PC-3 (cell line): ENCODE results near the gene UBE2L3. TPM values are rescaled to one million over a fixed set of nuclear protein-coding genes. Genes with fewer than 3 reads are reported as not detected.

Source experiments
- ATAC-seq: fragments of 200-7000 bp; cut with Tn5 transposase; 2 replicates; pipeline ENCODE4 v1.9.1; 2020; ENCODE audit warnings: mild to moderate bottlenecking, moderate library complexity
- BruUV-seq: library from RNA; stranded (reverse); fragments of 400-500 nt; replicated peaks from 2 replicates; lab custom pipeline; 2021; lab: Mats Ljungman, UMichigan
- CTCF ChIA-PET: fragments of 300-600 bp; sonication (Branson Sonifier 250); formaldehyde crosslinking; loops from one replicate; lab custom pipeline; 2022; ENCODE audit warnings: antibody characterized with exemption; lab: Charles Lee
- POLR2A ChIA-PET: fragments of 300-600 bp; sonication (Branson Sonifier 250); formaldehyde crosslinking; loops from one replicate; lab custom pipeline; 2022; ENCODE audit warnings: antibody characterized with exemption; ENCODE audit not compliant: unreplicated experiment; lab: Charles Lee
- DNase-seq: peaks from one replicate; pipeline ENCODE4 v3.0.0-alpha.2; 2015
- H2AFZ ChIP-seq: fragments of 300-600 bp; sonication (generic); 2 replicates; pipeline ENCODE4 v1.6.0; 2016; ENCODE audit warnings: antibody characterized with exemption, low read length
- H3F3A ChIP-seq: fragments of 300-600 bp; sonication (generic); one replicate; pipeline ENCODE4 v1.6.0; 2017; ENCODE audit warnings: antibody characterized with exemption, low read length, control low read depth, mild to moderate bottlenecking; ENCODE audit not compliant: unreplicated experiment
- H3K27ac ChIP-seq: fragments of 300-600 bp; sonication (generic); 2 replicates; pipeline ENCODE4 v1.5.1; 2016; ENCODE audit warnings: mild to moderate bottlenecking, low read length
- H3K27me3 ChIP-seq: fragments of 300-600 bp; sonication (generic); 2 replicates; pipeline ENCODE4 v1.6.1; 2016; ENCODE audit warnings: low read length, mixed read lengths
- H3K36me3 ChIP-seq: fragments of 300-600 bp; sonication (generic); 2 replicates; pipeline ENCODE4 v1.6.1; 2016; ENCODE audit warnings: low read depth, mixed run types, low read length, mixed read lengths
- H3K4me1 ChIP-seq: fragments of 300-600 bp; sonication (generic); 2 replicates; pipeline ENCODE4 v1.5.1; 2016; ENCODE audit warnings: low read length; ENCODE audit not compliant: insufficient read depth
- H3K4me2 ChIP-seq: fragments of 300-600 bp; sonication (generic); 2 replicates; pipeline ENCODE4 v1.6.0; 2016; ENCODE audit warnings: low read length
- H3K4me3 ChIP-seq: fragments of 300-600 bp; sonication (generic); 2 replicates; pipeline ENCODE4 v1.5.1; 2016; ENCODE audit warnings: mild to moderate bottlenecking, low read length, mixed read lengths
- H3K79me2 ChIP-seq: fragments of 300-600 bp; sonication (generic); 2 replicates; pipeline ENCODE4 v1.6.1; 2017; ENCODE audit warnings: low read length, mixed read lengths
- H3K9ac ChIP-seq: fragments of 300-600 bp; sonication (generic); 2 replicates; pipeline ENCODE4 v1.6.0; 2016; ENCODE audit warnings: mild to moderate bottlenecking, low read length
- H3K9me2 ChIP-seq: fragments of 300-600 bp; sonication (generic); replicated peaks from 2 replicates; pipeline ENCODE4 v1.6.1; 2016; ENCODE audit warnings: mixed run types, low read length, mixed read lengths
- H3K9me3 ChIP-seq: fragments of 300-600 bp; sonication (generic); 2 replicates; pipeline ENCODE4 v1.6.1; 2016; ENCODE audit warnings: low read length, mixed read lengths
- H4K20me1 ChIP-seq: fragments of 300-600 bp; sonication (generic); 2 replicates; pipeline ENCODE4 v1.6.1; 2016; ENCODE audit warnings: low read length, mixed read lengths
- CTCF ChIP-seq: fragments of 300-600 bp; sonication (generic); conservative IDR thresholded peaks from 2 replicates; pipeline ENCODE4 v1.5.1; 2017; ENCODE audit warnings: antibody characterized with exemption, low read depth, mild to moderate bottlenecking, low read length
- EZH2 ChIP-seq: fragments of 300-600 bp; sonication (generic); IDR thresholded peaks from one replicate; pipeline ENCODE4 v1.6.1; 2017; ENCODE audit warnings: antibody characterized with exemption, mild to moderate bottlenecking, low read length; ENCODE audit not compliant: unreplicated experiment
- EZH2phosphoT487 ChIP-seq: fragments of 300-600 bp; sonication (generic); IDR thresholded peaks from 2 replicates; pipeline ENCODE4 v1.6.1; 2018; ENCODE audit warnings: mild to moderate bottlenecking, antibody characterized with exemption, low read length, borderline replicate concordance
- intact Hi-C: fragments of 100-400 bp; cut with micrococcal nuclease; formaldehyde crosslinking; loops from 2 replicates; pipeline ENCODE4 v1.9.0; 2023
- total RNA-seq: library from RNA; depleted of rRNA; stranded (reverse); fragments of >200 nt; gene quantifications from 2 replicates; pipeline ENCODE4 v1.2.3, GENCODE V29; 2014

UBE2L3 gene
- total RNA-seq, 1 experiment from 2014 or later, result 72.0 TPM

DNA sequence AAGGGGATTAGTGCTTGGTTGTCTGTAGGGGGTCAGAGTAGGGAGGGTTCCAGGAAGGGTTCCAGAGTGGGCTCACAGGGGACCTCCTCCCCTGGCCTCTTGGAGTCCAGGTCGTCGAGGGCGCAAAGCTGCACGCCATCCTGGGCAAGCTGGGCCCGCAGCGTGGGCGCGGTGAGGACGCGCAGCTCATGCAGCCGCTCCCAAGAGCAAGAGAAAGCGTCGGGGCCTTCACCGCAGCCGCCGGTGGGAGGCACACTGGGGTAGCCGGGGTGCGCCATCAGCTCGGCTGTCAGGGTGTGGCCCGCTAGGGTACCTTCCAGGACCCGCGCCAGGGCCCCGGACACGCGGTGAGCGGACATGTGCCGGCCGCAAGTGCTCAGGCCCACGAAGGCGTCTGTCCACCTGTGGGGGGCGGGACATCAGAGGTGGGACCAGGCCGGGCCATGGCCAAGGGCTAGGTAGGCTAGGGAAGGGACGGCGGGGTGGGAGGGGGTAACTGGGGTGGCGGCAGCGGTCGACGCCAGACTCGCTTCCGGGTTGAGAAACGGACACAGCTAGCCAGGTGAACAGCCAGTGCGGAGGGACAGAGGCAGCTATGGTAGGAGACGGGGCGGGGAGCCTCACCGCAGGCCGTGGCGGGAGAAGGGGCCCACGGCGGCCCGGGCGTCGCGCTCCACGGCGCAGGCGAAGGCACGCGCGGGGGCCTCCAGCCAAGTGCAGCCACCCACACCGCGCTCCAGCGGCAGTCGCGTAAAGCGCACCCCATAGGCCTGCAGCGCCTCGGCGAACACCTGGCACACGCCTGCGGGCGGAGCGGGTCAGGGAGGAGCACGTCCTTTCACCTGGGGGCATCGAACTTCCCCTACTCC, 61.1 kb downstream of the UBE2L3 start:
- no peaks in the 10 kb centered on the region for H3K27me3 ChIP-seq
- no peak for DNase-seq
- H3K9me3 ChIP-seq, result no peaks in the 10 kb centered on the region
- no peaks in the 10 kb centered on the region for H4K20me1 ChIP-seq
- CTCF ChIA-PET, result interaction anchor here (0.6 to 1.4 kb wide), 3 partner anchors 13 to 18 kb away, joined by 3 to 15 read pairs (median 6); partner anchors contain the start of gene SDF2L1
- no TSS peak for BruUV-seq
- H3K4me2 ChIP-seq, result peak overlapping the region; percentile 99
- peaks cover 3% of the 10 kb centered on the region; the same call in 1 of the 2 replicates for H3K36me3 ChIP-seq
- H3K9ac ChIP-seq, result peak overlapping the region; percentile 100
- H2AFZ ChIP-seq, result no peak overlapping the region
- POLR2A ChIA-PET, result interaction anchor here (0.5 to 1.2 kb wide), 6 partner anchors 13 to 626 kb away, joined by 3 to 7 read pairs (median 3); partner anchors contain the start of gene SDF2L1
- no peak; the same call in 1 of the 2 replicates for ATAC-seq
- TF ChIP-seq EZH2phosphoT487 (no peak), EZH2 (no peak), CTCF (no peak)
- peak overlapping the region; percentile 96 for H3K4me3 ChIP-seq
- intact Hi-C loops, result no loop called here
- peaks cover 10% of the 10 kb centered on the region for H3K4me1 ChIP-seq
- peaks cover 40% of the 10 kb centered on the region for H3K79me2 ChIP-seq
- H3F3A ChIP-seq, result no peaks in the 10 kb centered on the region
- no peaks in the 10 kb centered on the region for H3K9me2 ChIP-seq
- peak overlapping the region; percentile 81 for H3K27ac ChIP-seq

DNA sequence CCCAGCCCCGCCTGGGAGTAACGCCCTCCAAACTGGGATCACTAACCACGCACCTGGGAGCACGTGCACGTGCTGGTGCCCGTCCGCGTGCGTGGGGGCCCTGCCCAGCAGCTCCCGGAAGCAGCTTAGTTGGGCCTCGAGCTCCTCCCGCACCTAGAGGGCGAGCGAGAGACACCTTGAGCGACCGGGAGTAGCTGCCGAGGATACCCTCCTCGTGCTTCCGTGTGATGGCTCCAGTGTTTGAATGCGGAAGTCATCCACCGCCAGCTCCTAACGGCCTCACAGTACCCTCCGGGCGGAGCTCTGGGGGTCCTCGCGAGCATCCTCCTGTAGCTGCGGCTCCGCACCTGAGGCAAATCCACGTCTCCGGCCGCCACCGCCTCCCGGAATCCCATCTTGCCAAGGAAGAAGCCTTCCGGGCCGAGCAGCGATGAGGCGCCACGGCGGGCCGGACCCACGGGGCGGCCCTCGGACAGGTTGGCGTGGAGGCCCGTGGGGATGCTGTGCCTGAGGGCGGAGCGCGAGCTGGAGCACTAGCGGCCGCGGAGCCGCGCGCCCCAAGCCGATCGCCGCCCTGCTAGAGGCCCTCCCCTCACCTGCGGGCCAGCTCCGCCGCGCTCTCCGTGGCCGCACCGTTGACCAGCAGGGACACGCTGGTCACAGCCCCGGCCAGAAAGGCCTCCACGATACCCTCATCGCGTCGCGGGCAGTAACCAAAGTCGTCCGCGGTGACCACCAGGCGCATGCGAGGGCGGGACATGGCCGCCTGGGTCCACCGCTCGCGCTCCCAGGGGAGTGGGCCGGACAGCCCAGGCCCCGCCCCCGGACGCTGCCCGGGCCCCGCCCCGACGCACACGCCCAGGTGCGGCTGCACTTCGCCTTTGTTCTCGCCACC, 62.0 kb downstream of the UBE2L3 start, which contains the start of gene YDJC:
TSS of gene YDJC (minus strand) at position 768 of the 895 bp plus-strand sequence. CDS start at position 760, 8 bp downstream.
- POLR2A ChIA-PET, result interaction anchor here (0.5 to 1.2 kb wide), 6 partner anchors 12 to 627 kb away, joined by 3 to 7 read pairs (median 3); partner anchors contain the start of gene SDF2L1
- CTCF ChIA-PET, result interaction anchor here (0.6 to 1.4 kb wide), 4 partner anchors 12 to 173 kb away, joined by 3 to 15 read pairs (median 4); partner anchors contain the start of gene SDF2L1
- peak; percentile 57 for TF ChIP-seq CTCF
- no peak for TF ChIP-seq EZH2
- TF ChIP-seq EZH2phosphoT487, result no peak

More for the DNA sequence above, 62.0 kb downstream of the UBE2L3 start, which contains the start of gene YDJC:
- Histone ChIP-seq H3K9me3 (no peaks in the 10 kb centered on the region), H3K4me1 (peaks cover 10% of the 10 kb centered on the region), H3K9me2 (no peaks in the 10 kb centered on the region), H3K4me3 (peak within 1 kb of the TSS; percentile 96), H4K20me1 (no peaks in the 10 kb centered on the region), H3K79me2 (peaks cover 40% of the 10 kb centered on the region), H3K27ac (peak within 1 kb of the TSS; percentile 81), H3K27me3 (no peaks in the 10 kb centered on the region), H3F3A (no peaks in the 10 kb centered on the region), H3K9ac (peak within 1 kb of the TSS; percentile 100), H3K4me2 (peak within 1 kb of the TSS; percentile 99), H3K36me3 (peaks cover 3% of the 10 kb centered on the region; the same call in 1 of the 2 replicates), H2AFZ (peak within 1 kb of the TSS; percentile 80)
- BruUV-seq, result TSS peak; percentile 65
- peak; percentile 89 for ATAC-seq
- DNase-seq, result peak; percentile 92
- intact Hi-C loops, result no loop called here
